ENCODE results near the gene ANKMY1.
A peak's percentile ranks its signal among the peaks of the same experiment; 100 is the strongest.

ANKMY1 gene, protein sequence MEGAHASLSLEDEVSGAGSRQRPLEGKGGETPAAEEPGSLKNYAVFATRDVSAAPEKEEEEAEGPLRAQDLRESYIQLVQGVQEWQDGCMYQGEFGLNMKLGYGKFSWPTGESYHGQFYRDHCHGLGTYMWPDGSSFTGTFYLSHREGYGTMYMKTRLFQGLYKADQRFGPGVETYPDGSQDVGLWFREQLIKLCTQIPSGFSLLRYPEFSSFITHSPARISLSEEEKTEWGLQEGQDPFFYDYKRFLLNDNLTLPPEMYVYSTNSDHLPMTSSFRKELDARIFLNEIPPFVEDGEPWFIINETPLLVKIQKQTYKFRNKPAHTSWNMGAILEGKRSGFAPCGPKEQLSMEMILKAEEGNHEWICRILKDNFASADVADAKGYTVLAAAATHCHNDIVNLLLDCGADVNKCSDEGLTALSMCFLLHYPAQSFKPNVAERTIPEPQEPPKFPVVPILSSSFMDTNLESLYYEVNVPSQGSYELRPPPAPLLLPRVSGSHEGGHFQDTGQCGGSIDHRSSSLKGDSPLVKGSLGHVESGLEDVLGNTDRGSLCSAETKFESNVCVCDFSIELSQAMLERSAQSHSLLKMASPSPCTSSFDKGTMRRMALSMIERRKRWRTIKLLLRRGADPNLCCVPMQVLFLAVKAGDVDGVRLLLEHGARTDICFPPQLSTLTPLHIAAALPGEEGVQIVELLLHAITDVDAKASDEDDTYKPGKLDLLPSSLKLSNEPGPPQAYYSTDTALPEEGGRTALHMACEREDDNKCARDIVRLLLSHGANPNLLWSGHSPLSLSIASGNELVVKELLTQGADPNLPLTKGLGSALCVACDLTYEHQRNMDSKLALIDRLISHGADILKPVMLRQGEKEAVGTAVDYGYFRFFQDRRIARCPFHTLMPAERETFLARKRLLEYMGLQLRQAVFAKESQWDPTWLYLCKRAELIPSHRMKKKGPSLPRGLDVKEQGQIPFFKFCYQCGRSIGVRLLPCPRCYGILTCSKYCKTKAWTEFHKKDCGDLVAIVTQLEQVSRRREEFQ

DNA sequence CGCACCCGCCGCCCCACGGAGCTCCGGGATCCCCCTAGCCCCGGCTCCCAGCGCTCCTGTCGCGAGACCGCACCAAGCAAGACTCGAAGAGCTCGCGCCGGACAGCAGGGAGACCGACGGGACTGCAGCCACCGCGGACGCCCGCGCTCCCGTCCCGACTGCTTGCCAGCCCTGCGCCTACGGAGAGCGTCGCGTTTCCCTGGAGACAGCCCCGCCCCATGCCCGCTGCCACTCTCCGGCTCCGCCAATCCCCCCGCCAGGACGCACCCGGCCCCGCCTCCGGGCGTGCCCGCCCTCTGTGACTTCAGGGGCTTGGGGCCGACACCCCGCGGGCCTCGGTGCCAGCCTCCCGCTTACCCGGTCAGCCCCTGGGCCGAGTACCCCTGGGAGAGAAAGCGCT lies at the start of gene ANKMY1:
Gene ANKMY1 (minus strand): TSS at position 181 of the 400 bp plus-strand sequence. CDS start 653 bp downstream, outside the sequence.
- peak in 1 of 2 donors; percentile 46 for DNase-seq (ENCODE audit: low read depth in 2 of 2)

DNA sequence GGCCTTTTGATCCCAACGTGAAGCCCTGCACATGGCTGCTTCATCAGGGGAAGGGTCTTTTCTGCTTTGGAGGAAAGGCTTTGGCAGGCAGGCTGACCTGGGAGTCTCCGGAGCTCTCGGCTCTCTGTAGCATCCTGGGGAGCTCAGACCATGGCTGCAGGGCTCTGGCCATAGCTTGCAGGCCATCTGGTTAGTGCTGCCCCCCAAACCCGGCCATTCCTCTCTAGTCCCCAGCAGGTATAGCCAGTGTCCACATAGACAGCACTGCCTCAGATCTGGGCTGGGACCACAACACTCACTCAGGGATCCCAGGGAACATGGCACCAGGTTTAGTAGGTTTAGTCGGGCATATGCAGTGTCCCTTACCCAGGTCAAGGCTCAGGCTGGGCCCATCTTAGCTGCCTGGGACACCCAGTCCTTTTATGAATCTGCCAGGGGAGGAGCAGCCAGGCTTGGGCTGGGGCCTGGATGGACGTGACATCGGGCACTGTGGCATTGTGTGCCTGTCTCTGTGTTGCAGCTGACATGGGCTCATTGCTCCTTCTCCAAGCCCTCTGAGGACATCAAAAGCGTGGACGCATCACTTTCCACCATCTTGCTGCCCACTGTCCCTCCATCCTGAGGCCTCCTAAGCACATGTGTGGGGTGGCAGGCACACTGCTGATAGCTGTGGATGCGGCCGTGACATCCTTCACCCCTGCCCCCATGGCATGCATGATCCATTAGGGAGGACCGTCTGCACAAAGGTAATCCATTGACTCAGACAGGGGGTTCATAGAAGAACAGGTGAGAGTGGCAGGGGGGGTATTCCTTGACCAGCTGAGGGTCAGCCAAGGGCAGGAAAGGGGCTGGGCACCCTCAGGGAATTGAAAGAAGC lies 48.3 kb upstream of the ANKMY1 start:
- no peak for DNase-seq (ENCODE audit: low read depth in 2 of 2)

GRCh38 chr2:240604939-240605716 lies 47.3 kb upstream of the ANKMY1 start:
- no peak for DNase-seq (ENCODE audit: low read depth in 2 of 2)

DNA sequence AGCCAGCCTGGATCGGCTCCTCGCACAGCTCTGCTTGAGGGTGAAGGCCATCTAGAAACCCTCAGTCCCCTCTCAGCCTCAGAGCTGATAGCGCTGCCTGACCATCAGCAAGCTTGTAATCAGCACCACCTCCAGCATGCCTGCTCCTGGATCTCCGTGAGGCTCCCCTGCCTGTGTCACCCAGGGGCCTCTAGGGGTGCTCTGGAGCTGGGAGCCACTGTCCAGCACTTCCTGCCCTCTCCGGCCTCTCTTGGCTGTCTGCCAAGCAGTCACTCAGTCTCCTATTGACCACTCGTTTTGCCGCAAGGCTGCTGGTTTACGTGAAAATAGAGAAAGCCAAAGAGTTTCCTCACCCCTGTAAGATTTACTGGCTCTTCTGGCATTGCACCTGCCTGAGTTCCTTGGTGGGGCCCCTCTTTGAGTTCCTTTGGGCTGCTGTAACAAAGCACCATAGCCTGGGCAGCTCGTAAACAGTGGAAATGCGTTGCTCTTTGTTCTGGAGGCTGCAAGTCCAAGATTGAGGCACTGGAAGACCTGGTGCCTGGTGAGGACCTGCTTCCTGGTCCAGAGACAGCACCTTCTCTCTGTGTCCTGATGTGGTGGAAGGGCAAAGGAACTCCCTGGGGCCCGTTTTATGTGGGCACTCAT lies 46.6 kb upstream of the ANKMY1 start:
- no peak for DNase-seq (ENCODE audit: low read depth in 2 of 2)

DNA sequence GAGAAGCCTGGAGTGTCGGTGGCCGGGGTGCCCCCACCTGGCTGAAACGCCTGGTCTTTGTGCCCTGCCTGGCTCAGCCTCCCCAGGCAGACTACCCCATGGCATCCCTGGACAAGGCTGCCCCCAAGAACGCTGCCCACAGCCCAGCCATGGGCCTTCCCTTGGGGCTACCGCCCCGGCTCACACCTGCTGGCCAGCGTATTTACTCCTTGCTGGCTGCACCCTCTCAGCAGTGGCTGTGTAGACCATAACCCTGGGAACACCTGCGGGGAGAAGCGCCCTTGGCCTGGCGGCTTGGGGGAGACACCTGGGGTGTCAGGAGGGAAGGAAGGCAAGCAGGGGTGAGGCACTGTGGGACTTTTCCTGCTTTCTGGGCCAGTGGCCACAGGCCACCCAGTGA lies 46.1 kb upstream of the ANKMY1 start:
- DNase-seq (ENCODE audit: low read depth in 2 of 2) = no peak

DNA sequence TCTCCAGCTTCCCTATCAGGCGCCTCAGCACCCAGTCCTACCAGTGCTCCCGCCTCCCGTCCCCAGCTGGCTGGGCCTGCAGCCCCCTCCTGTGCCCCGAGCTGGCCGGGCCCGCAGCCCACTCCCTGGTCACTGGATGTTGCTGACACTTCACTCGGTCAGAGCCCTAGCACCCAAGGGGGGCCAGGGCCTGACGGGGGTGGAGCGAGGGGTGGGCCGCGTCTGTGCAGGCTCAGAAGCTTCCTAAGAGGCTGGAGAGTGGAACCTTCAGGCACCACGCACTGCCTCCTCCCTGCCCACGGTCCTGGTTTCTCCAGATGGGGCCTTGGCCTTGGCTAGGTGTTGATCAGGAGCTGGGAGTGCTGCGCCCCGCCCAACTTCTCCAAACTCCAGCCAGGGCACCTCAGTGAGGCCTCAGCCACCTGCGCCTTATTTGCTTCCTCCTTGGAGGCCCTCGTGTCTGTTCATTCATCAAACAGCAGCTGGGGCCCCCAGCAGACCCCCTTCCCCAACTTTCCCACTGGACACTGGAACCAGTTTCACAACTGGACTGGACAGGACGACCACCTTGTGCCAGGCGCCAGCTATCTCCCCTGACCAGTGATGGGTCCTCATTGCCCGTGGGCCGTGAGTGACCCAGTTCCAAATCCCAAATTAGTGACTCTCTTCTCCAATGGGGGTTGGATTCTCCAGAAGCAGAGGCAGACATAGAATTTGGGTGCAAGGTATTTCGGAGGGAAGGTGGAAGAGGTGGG lies 45.5 kb upstream of the ANKMY1 start:
- DNase-seq (ENCODE audit: low read depth in 2 of 2) = no peak

GRCh38 chr2:240602266-240603050 lies 44.7 kb upstream of the ANKMY1 start:
- DNase-seq (ENCODE audit: low read depth in 2 of 2) = no peak

DNA sequence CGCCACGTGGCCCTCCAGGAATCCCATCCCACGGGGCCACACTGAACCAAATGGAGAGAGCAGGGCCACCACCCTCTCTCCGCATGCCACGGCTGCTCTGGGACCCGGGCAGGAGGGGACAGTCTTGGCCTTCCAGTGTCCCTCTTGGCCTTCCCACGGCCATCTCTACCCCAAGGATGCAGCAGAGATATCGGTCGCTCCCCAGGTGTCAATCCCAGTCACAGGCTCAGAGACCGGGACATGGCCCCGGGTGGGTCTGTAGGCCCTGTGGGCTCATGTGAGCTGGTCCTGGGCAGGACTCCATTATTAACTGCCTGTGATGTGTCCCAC lies 44.0 kb upstream of the ANKMY1 start:
- DNase-seq (ENCODE audit: low read depth in 2 of 2) = no peak

DNA sequence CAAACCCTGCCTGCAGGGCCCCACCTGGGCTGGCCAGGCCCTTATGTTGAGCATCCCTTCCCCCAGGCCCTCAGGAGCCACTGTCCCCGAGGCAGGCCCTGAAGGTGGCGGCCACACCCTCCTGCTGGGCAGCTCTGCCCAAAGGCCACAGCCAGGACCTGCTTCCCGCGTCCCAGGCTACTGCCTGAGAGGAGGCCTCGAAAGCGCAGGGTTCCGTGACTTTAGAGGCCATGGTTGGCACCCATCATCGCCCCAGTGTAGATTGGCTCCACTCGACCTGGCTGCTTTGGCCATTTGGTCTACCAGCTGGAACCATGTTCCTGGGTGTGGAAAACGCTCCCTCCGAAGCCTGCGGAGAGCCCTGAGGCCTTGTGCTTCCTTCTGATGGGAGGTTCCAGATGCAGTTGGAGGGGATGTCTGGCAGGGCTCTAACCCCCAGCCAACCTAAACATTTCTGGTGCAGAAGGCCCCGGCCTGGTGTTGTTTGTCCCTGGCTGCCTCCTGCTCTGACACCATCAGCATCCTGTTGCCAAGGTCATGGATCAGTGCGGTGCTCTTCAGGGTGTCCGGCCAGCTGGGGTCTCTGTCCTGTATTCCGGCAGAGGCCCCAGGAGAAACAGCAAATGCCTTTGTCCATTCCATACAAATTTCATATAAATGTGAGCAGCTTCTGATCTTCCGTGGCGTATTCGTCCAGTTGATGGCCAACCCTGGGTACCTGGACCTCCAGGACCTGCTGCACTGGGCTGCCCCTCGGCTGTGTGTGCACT lies 43.5 kb upstream of the ANKMY1 start:
- no peak for DNase-seq (ENCODE audit: low read depth in 2 of 2)

GRCh38 chr2:240600451-240600961 lies 42.7 kb upstream of the ANKMY1 start:
- DNase-seq (ENCODE audit: low read depth in 2 of 2) = no peak

DNA sequence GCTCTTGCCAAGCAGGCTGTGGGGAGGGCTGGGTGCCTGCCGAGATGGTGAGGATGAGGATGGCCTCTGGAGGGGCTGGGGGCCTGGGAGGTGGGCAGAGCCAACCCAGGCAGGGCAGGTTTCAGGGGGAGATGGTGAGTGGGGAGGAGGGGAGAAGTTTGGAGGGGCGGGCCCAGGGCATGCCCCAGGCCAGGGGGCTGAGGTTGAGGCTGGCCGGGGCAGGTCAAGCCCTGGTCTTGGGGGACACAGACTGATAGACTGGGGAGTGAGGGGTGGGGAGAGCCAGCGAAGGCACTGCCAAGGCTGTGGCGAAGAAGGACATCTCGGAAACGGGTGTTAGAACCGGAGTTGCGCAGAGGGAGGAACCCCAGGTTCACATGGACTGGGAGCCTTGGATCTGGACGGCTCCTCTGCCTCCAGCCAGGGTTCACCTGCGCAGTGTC lies 41.4 kb upstream of the ANKMY1 start:
- no peak for DNase-seq (ENCODE audit: low read depth in 2 of 2)

GRCh38 chr2:240598311-240598911 lies 40.6 kb upstream of the ANKMY1 start:
- DNase-seq (ENCODE audit: low read depth in 2 of 2) = no peak

DNA sequence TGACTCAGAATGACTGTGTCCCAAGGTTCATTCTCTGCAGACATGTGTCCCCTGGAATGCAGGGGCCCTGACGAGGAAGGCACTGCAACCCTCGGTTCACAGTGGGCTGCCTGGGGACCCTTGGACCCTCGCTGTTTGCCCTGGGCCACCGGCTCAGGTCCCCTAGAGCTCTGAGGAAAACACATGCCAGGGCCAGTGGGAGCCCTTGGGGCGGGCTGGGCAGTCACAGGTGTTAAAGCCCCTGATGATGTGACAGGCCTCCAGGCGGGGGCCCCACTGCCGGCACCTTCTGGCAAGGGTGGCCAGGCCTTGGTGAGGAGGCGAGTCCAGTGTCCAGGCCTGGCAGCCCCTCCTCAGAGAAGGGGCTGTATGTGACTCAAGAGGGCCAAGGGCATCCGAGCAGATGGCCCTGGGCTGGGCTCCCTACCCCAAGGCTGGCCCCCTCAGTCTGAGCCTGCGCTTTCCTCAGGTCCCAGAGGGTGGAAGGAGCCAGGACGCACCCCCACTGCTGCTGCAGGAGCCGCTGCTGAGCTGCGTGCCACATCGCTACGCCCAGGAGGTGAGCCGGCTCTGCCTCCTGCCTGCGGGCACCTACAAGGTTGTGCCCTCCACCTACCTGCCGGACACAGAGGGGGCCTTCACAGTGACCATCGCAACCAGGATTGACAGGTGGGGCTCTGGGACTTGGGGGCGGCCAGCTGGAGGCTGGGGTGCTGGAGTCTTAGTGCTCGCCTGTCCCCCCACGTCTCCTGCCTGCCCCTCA lies 39.8 kb upstream of the ANKMY1 start:
- DNase-seq (ENCODE audit: low read depth in 2 of 2) = no peak

DNA sequence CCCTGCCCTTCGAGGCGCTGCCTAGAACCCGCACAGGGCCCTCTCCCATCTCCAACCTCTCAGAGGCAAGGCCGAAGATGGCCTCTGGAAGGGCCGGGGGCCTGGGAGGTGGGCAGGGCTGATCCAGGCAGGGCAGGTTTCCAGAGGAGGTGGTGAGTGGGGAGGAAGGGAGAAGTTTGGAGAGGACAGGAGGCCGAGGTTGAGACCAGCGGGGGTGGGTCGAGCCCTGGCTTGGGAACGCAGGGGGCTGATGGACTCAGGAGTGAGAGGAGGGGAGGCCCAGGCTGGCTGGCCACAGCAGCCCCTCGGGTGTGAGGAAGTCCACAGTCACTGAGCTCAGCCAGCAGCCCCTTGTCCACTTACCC lies 39.2 kb upstream of the ANKMY1 start:
- no peak for DNase-seq (ENCODE audit: low read depth in 2 of 2)

- DNase-seq (ENCODE audit: low read depth in 2 of 2) = no peak
Measured at GRCh38 chr2:240596491-240596931, 38.7 kb upstream of the ANKMY1 start.

GRCh38 chr2:240596080-240596460 lies 38.3 kb upstream of the ANKMY1 start:
- DNase-seq (ENCODE audit: low read depth in 2 of 2) = no peak

Measured in stimulated activated CD4-positive, alpha-beta T cell treated with anti-CD3 and anti-CD28 coated beads, Interleukin-1b, Interleukin-23, amount 100 ng/mL, for 1 hour (primary cell).